H9 (cell line): Measurements from ENCODE around the gene LGALS7B. TPM values are rescaled to one million over a fixed set of nuclear protein-coding genes. Genes with fewer than 3 reads are reported as not detected.
"Not testable (repeated sequence)": the region's sequence is repeated elsewhere in the genome, so short reads cannot be mapped to it uniquely, and the experiment has no call there.

Source experiments
- DNase-seq: peaks from one replicate; pipeline ENCODE4 v3.0.0-alpha.2; 2017
- H2AFZ ChIP-seq: one replicate; pipeline ENCODE4 v1.6.1; 2013; ENCODE audit warnings: mild to moderate bottlenecking, low read length, control low read depth, moderate library complexity
- H2AK5ac ChIP-seq: 2 replicates; pipeline ENCODE4 v1.6.1; 2013; ENCODE audit warnings: low read length, control low read depth, mixed read lengths; ENCODE audit not compliant: insufficient read length
- H2BK120ac ChIP-seq: one replicate; pipeline ENCODE4 v1.6.1; 2013; ENCODE audit warnings: low read depth, mild to moderate bottlenecking, low read length, control low read depth, inconsistent platforms; ENCODE audit not compliant: poor library complexity, severe bottlenecking
- H2BK12ac ChIP-seq: 2 replicates; pipeline ENCODE4 v1.6.1; 2013; ENCODE audit warnings: low read length, control low read depth, mixed read lengths, low read depth; ENCODE audit not compliant: insufficient read length
- H2BK15ac ChIP-seq: 2 replicates; pipeline ENCODE4 v1.6.1; 2013; ENCODE audit warnings: low read depth, low read length, control low read depth
- H2BK20ac ChIP-seq: one replicate; pipeline ENCODE4 v1.6.1; 2013; ENCODE audit warnings: low read depth, mild to moderate bottlenecking, low read length, control low read depth, inconsistent platforms; ENCODE audit not compliant: poor library complexity, severe bottlenecking
- H2BK5ac ChIP-seq: 2 replicates; pipeline ENCODE4 v1.6.1; 2013; ENCODE audit warnings: low read length, control low read depth, mixed read lengths; ENCODE audit not compliant: insufficient read length
- H3K14ac ChIP-seq: 2 replicates; pipeline ENCODE4 v1.6.1; 2013; ENCODE audit warnings: low read length, control low read depth; ENCODE audit not compliant: insufficient read depth
- H3K18ac ChIP-seq: 2 replicates; pipeline ENCODE4 v1.6.1; 2013; ENCODE audit warnings: low read depth, mild to moderate bottlenecking, mixed read lengths, low read length, control low read depth; ENCODE audit not compliant: insufficient read length
- H3K23ac ChIP-seq: 2 replicates; pipeline ENCODE4 v1.6.1; 2013; ENCODE audit warnings: low read length, control low read depth, mixed read lengths, low read depth; ENCODE audit not compliant: insufficient read length
- H3K23me2 ChIP-seq: 2 replicates; pipeline ENCODE4 v1.6.1; 2013; ENCODE audit warnings: low read depth, mild to moderate bottlenecking, mixed read lengths, low read length, control low read depth; ENCODE audit not compliant: insufficient read length, poor library complexity, severe bottlenecking
- H3K27ac ChIP-seq: 2 replicates; pipeline ENCODE4 v1.5.1; 2013; ENCODE audit warnings: low read length, control low read depth, mixed read lengths, low read depth; ENCODE audit not compliant: insufficient read length
- H3K27me3 ChIP-seq: 2 replicates; pipeline ENCODE4 v1.6.1; 2013; ENCODE audit warnings: low read length, control low read depth, inconsistent platforms; ENCODE audit not compliant: insufficient read depth
- H3K4ac ChIP-seq: 2 replicates; pipeline ENCODE4 v1.6.1; 2013; ENCODE audit warnings: low read depth, mild to moderate bottlenecking, control low read depth, inconsistent platforms, low read length, moderate library complexity
- H3K4me1 ChIP-seq: 2 replicates; pipeline ENCODE4 v1.6.1; 2013; ENCODE audit warnings: low read length, control low read depth, inconsistent platforms; ENCODE audit not compliant: insufficient read depth
- H3K4me2 ChIP-seq: 2 replicates; pipeline ENCODE4 v1.6.1; 2013; ENCODE audit warnings: low read length, control low read depth, mixed read lengths; ENCODE audit not compliant: insufficient read length, insufficient read depth
- H3K56ac ChIP-seq: 2 replicates; pipeline ENCODE4 v1.6.1; 2013; ENCODE audit warnings: low read depth, mild to moderate bottlenecking, mixed read lengths, low read length, control low read depth; ENCODE audit not compliant: insufficient read length
- H3K79me1 ChIP-seq: 2 replicates; pipeline ENCODE4 v1.6.1; 2013; ENCODE audit warnings: low read depth, mild to moderate bottlenecking, moderate library complexity, low read length, control low read depth, inconsistent platforms; ENCODE audit not compliant: insufficient read depth, poor library complexity, severe bottlenecking
- H3K79me2 ChIP-seq: 2 replicates; pipeline ENCODE4 v1.6.1; 2013; ENCODE audit warnings: low read length, control low read depth, inconsistent platforms; ENCODE audit not compliant: insufficient read depth
- H3K9ac ChIP-seq: 2 replicates; pipeline ENCODE4 v1.6.1; 2013; ENCODE audit warnings: low read length, control low read depth, mixed read lengths; ENCODE audit not compliant: insufficient read length; ENCODE audit errors: extremely low read depth
- H3K9me3 ChIP-seq: one replicate; pipeline ENCODE4 v1.6.1; 2013; ENCODE audit warnings: low read depth, low read length, inconsistent platforms; ENCODE audit not compliant: control insufficient read depth
- H3T11ph ChIP-seq: one replicate; pipeline ENCODE4 v1.6.1; 2013; ENCODE audit warnings: mild to moderate bottlenecking, low read length, control low read depth, inconsistent platforms
- H4K20me1 ChIP-seq: one replicate; pipeline ENCODE4 v1.6.1; 2013; ENCODE audit not compliant: control insufficient read depth, insufficient read length, insufficient read depth
- H4K5ac ChIP-seq: 2 replicates; pipeline ENCODE4 v1.6.1; 2013; ENCODE audit warnings: low read depth, mild to moderate bottlenecking, mixed read lengths, low read length, control low read depth; ENCODE audit not compliant: insufficient read length
- H4K8ac ChIP-seq: replicated peaks from 2 replicates; pipeline ENCODE4 v1.6.1; 2013; ENCODE audit warnings: low read length, control low read depth, mixed read lengths, low read depth; ENCODE audit not compliant: insufficient read length
- H4K91ac ChIP-seq: 2 replicates; pipeline ENCODE4 v1.6.1; 2013; ENCODE audit warnings: low read depth, mild to moderate bottlenecking, moderate library complexity, mixed read lengths, low read length, control low read depth; ENCODE audit not compliant: insufficient read length
- H3K27ac Mint-ChIP-seq, 3 experiments: 2 replicates in 2 of 3; 3 replicates in 1 of 3; pipeline ENCODE4 v1.8.0; 2020 to 2021; ENCODE audit warnings: mixed read lengths in 3 of 3, mild to moderate bottlenecking in 1 of 3, moderate library complexity in 1 of 3
- H3K27me3 Mint-ChIP-seq: 2 replicates; pipeline ENCODE4 v1.8.0; 2021; ENCODE audit warnings: low read depth, mild to moderate bottlenecking, moderate library complexity, mixed read lengths
- H3K36me3 Mint-ChIP-seq, 3 experiments: 2 replicates in 2 of 3; 3 replicates in 1 of 3; pipeline ENCODE4 v1.8.0; 2020 to 2021; ENCODE audit warnings: low read depth in 3 of 3, mixed read lengths in 3 of 3; ENCODE audit not compliant: insufficient read depth in 1 of 3
- H3K4me1 Mint-ChIP-seq, 2 experiments: 2 replicates each; pipeline ENCODE4 v1.8.0; 2020; ENCODE audit warnings: mixed read lengths in 2 of 2
- H3K4me3 Mint-ChIP-seq, 2 experiments: 2 replicates in 1 of 2; 3 replicates in 1 of 2; pipeline ENCODE4 v1.8.0; 2020 to 2021; ENCODE audit warnings: mild to moderate bottlenecking in 2 of 2, mixed read lengths in 2 of 2, moderate library complexity in 1 of 2
- H3K9me3 Mint-ChIP-seq, 2 experiments: 2 replicates in 1 of 2; 3 replicates in 1 of 2; pipeline ENCODE4 v1.8.0; 2020; ENCODE audit warnings: mild to moderate bottlenecking in 2 of 2, mixed read lengths in 2 of 2, moderate library complexity in 1 of 2
- WGBS: extraction: QIAGEN DNeasy Blood & Tissue Kit; methylation state at CpG from one replicate; pipeline ENCODE4 v1.1.7; 2013; ENCODE audit warnings: missing lambda C conversion rate, low lambda C conversion rate, mixed read lengths; ENCODE audit not compliant: insufficient read length; ENCODE audit errors: extremely low coverage; 5-methylcytosine and 5-hydroxymethylcytosine counted together
- total RNA-seq: library from RNA; stranded (reverse); gene quantifications from 2 replicates; pipeline ENCODE4 v1.2.1, GENCODE V29; 2021
- TF ChIP-seq, protein P1 (sequence below): fragments of 200-600 bp; sonication (generic); conservative IDR thresholded peaks from 3 replicates; pipeline ENCODE4 v1.8.0; 2021; ENCODE audit warnings: antibody characterized with exemption, mild to moderate bottlenecking

The LGALS7B gene
- total RNA-seq, 1 experiment from 2014 or later = 0.90 TPM

DNA sequence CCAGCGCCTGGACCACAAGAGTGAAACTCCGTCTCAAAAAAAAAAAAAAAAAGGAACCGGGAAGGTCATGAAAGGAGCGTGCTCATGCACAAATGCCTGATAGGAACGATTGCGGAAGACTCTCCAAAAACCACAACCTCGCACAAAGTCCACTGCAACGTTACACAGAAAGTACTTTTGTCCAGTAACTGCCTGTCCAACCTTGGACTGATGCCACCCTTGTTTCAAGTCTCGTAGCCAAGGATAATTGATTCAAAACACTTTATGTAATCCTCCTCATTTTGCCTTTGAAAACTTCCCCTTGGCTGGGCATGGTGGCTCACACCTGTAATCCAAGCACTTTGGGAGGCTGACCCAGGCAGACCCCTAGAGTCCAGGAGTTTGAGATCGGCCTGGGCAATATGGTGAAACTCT is 29.4 kb upstream of the LGALS7B start:
- Histone ChIP-seq H4K91ac (no peak overlapping the region), H3K27me3 (no peaks in the 10 kb centered on the region), H3K14ac (no peak overlapping the region), H4K20me1 (no peaks in the 10 kb centered on the region), H3K79me2 (no peaks in the 10 kb centered on the region), H2BK12ac (no peak overlapping the region), H3K4ac (no peak overlapping the region), H3K18ac (no peak overlapping the region), H3K56ac (no peak overlapping the region), H3K4me1 (no peaks in the 10 kb centered on the region), H2BK120ac (no peak overlapping the region), H4K5ac (no peak overlapping the region), H3T11ph (no peak overlapping the region), H2BK20ac (no peak overlapping the region), H3K9me3 (no peaks in the 10 kb centered on the region), H2AK5ac (no peak overlapping the region), H3K4me2 (no peak overlapping the region), H4K8ac (no peak overlapping the region), H2BK15ac (no peak overlapping the region), H3K9ac (no peak overlapping the region), H2BK5ac (no peak overlapping the region), H3K79me1 (no peaks in the 10 kb centered on the region), H3K27ac (no peak overlapping the region), H2AFZ (no peak overlapping the region), H3K23ac (no peak overlapping the region), H3K23me2 (no peaks in the 10 kb centered on the region)
- Mint-ChIP-seq H3K27ac (no peak overlapping the region), H3K27me3 (no peaks in the 10 kb centered on the region; the same call in none of the 2 replicates), H3K36me3 (no peaks in the 10 kb centered on the region), H3K4me1 (no peaks in the 10 kb centered on the region), H3K4me3 (no peak overlapping the region), H3K9me3 (no peaks in the 10 kb centered on the region)
- no CpG with 5 or more reads among the region's 10 CpGs for WGBS
- no peak for DNase-seq
- TF ChIP-seq, protein P1, sequence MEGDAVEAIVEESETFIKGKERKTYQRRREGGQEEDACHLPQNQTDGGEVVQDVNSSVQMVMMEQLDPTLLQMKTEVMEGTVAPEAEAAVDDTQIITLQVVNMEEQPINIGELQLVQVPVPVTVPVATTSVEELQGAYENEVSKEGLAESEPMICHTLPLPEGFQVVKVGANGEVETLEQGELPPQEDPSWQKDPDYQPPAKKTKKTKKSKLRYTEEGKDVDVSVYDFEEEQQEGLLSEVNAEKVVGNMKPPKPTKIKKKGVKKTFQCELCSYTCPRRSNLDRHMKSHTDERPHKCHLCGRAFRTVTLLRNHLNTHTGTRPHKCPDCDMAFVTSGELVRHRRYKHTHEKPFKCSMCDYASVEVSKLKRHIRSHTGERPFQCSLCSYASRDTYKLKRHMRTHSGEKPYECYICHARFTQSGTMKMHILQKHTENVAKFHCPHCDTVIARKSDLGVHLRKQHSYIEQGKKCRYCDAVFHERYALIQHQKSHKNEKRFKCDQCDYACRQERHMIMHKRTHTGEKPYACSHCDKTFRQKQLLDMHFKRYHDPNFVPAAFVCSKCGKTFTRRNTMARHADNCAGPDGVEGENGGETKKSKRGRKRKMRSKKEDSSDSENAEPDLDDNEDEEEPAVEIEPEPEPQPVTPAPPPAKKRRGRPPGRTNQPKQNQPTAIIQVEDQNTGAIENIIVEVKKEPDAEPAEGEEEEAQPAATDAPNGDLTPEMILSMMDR = no peak

- not testable (repeated sequence) for H4K20me1 ChIP-seq, H3K27me3 Mint-ChIP-seq, H3K14ac ChIP-seq, H3K9me3 ChIP-seq, H3K23ac ChIP-seq, H3K18ac ChIP-seq, H2BK5ac ChIP-seq, H2BK15ac ChIP-seq, H3K79me1 ChIP-seq, H2AFZ ChIP-seq, H3K4me3 Mint-ChIP-seq, H4K5ac ChIP-seq, H3K36me3 Mint-ChIP-seq, H3K4me1 ChIP-seq, H3K4me1 Mint-ChIP-seq, H2BK20ac ChIP-seq, H3K79me2 ChIP-seq, H4K8ac ChIP-seq, H3K9me3 Mint-ChIP-seq, H3K27ac ChIP-seq, H3K23me2 ChIP-seq, DNase-seq, H2BK12ac ChIP-seq, H3K4ac ChIP-seq, H3K27ac Mint-ChIP-seq, H3K27me3 ChIP-seq, H3K9ac ChIP-seq, H3K4me2 ChIP-seq, H3T11ph ChIP-seq, H2AK5ac ChIP-seq, H3K56ac ChIP-seq, H2BK120ac ChIP-seq, H4K91ac ChIP-seq
- no CpG with 5 or more reads among the region's 6 CpGs for WGBS
Measured at GRCh38 chr19:38760805-38761517, 28.0 kb upstream of the LGALS7B start.
